Measurements from ENCODE around the gene CIPC.

Gene CIPC

DNA sequence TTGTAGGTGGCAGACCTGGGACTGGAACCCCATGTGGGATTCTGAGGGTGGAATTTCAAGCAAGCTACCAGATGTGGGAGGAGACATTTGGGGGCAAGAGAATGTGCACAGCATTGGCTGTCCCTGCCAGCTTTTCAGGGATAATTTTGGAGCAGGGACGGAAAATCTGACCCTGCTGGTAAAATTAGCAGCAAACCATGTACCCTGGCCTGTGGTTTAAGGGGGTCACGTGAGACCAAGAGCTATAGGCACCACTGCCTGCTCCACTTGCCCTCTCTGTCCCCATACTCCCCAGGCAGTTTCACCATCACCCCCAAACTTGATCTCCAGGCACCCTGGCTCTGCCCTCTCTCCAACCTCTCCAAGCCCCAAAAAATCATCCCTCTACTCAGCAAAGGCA lies 57.0 kb downstream of the CIPC start:
- no peak for ATAC-seq

DNA sequence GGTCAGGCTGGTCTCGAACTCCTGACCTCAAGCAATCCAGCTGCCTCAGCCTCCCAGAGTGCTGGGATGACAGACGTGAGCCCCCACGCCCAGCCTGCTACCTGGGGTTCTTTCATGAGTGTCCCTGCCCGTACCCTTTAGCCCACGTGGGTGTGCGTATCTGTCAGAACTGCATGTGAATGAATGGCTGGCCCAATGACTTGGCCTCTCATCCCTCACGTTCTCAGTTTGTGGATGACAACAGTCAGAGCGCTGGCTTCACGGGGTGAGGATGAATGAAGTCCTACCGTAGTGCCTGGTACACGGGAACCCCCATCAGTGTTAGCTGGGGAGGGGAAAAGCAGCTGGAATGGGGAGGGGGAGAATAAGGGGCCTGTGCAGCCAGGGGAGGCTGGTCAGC lies 59.7 kb downstream of the CIPC start:
- ATAC-seq = no peak

DNA sequence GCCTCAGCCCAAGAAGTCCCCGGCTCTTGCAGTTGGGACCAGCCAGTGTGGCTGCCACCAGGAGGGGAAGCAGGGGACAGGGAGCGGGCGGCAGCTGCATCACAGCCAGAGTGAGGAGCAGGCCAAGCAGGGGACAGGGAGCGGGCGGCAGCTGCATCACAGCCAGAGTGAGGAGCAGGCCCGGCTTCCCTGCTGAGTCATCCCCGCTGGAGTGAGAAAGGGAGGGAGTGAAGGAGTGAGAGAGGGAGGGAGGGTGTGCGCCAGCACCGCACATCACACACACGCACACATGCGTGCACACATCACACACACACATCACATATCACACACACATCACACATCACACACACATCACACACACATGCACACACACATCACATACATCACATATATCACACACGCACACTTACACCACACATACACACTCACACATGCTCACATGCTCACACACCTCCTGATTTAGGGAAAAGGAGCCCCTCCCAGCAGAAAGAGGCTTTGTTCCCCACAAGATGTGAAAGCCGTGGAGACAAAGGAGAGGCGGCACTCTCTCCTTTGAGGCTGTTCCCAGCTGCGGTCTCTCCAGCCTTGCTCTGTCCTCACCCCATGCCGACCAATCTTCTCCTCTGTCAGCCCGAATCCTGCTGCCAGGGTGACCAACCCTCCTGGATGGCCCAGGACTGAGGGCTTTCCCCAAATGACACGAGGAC lies 60.3 kb downstream of the CIPC start:
- ATAC-seq = no peak

DNA sequence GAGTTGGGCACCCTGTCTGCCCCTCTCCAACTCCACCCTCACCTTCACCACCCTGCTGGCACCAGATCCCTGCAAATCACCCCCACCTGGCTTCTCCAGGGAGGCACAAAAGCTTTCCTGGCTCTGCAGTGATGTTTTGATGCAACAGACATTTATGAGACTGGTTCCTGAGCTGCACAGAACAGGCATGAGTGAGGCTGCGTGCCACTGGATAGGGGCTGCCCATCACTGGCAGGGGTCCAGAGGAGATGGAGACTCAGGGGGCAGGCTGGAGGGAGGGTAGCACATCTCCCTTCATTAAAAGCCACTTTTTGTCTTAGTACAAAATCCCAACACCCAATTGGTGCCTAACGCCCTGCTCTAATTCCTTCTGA lies 60.8 kb downstream of the CIPC start:
- ATAC-seq = no peak

DNA sequence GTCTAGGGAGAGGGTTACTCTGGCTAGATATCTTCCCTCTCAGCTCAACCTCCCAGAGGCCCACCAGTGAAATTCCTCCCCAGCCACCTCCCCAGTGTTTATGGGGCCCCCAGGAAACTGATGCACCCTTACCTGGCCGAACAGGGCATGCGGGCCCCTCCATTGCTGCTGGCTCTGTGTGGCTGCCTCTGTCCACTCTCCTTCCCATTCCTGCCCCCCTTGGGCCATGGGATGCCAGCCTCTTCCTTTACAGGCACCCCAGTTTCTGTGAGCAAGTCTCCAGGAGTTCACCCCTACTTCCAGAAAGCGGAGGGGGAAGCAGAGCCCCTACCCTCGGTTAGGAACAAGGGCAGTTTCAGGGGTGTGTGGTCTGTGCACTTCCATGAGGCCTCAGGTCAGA lies 63.0 kb downstream of the CIPC start:
- no peak for ATAC-seq

Data from activated CD4-positive, CD25-positive, alpha-beta regulatory T cell treated with anti-CD3 and anti-CD28 coated beads, Interleukin-2, amount 50 U/mL, for 24 hours (primary cell).